ENCODE measurements around the gene CCNQ. TPM values are rescaled to one million over a fixed set of nuclear protein-coding genes. Genes with fewer than 3 reads are reported as not detected.

CCNQ gene
- total and polyA plus RNA-seq, 2 donors (not counting 1 experiment from before 2014, with no cell fraction given) = 31.8 to 66.0 TPM

- CTCF ChIA-PET = interaction anchor here (1.0 to 1.5 kb wide), 3 partner anchors 11 to 62 kb away, joined by 3 read pairs; partner anchors contain the start of gene DUSP9
- Mint-ChIP-seq H3K4me1 (peaks cover 4% of the 10 kb centered on the region), H3K27me3 (peaks cover 6% of the 10 kb centered on the region), H3K4me3 (no peak overlapping the region), H3K9me3 (ENCODE audit: insufficient read depth) (peaks cover 2% of the 10 kb centered on the region), H3K27ac (no peak overlapping the region)
- Histone ChIP-seq H3K4me1 (ENCODE audit: control insufficient read depth in 2 of 2, insufficient read depth in 2 of 2, low read length in 2 of 2) (no peaks in the 10 kb centered on the region), H3K9me3 (ENCODE audit: control extremely low read depth in 1 of 3, control insufficient read depth in 2 of 3, insufficient read depth in 1 of 3, low read length in 2 of 3) (no peaks in the 10 kb centered on the region), H3K4me2 (replicated peaks; ENCODE audit: low read depth, low read length, poor library complexity, severe bottlenecking) (no peak overlapping the region), H3K27me3 (replicated peaks in 1 of 4; ENCODE audit: control extremely low read depth in 1 of 4, control insufficient read depth in 3 of 4, insufficient read depth in 4 of 4, low read length in 3 of 4) (peaks cover 0 to 19% (median 0%) of the 10 kb centered on the region in 4 experiments), H3K79me2 (ENCODE audit: control insufficient read depth, insufficient read depth, low read length) (no peaks in the 10 kb centered on the region), H2AFZ (ENCODE audit: insufficient read depth, low read depth, low read length, poor library complexity, severe bottlenecking) (no peak overlapping the region), H4K20me1 (ENCODE audit: control insufficient read depth, insufficient read depth, low read length, poor library complexity, severe bottlenecking) (no peaks in the 10 kb centered on the region), H3K36me3 (replicated peaks in 1 of 2; ENCODE audit: control extremely low read depth in 1 of 2, control insufficient read depth in 1 of 2, extremely low read depth in 1 of 2, insufficient read depth in 2 of 2, low read length in 1 of 2) (no peaks in the 10 kb centered on the region), H3K27ac (ENCODE audit: low read length in 2 of 2) (no peak overlapping the region), H3K9ac (ENCODE audit: low read length) (no peak overlapping the region), H3K4me3 (ENCODE audit: control extremely low read depth in 1 of 5, extremely low read depth in 1 of 5, insufficient read depth in 1 of 5, low read depth in 2 of 5, low read length in 4 of 5) (no peak overlapping the region)
- intact Hi-C loops (cut with micrococcal nuclease) = no loop called here
- peak; percentile 62 for ATAC-seq (ENCODE audit: low read depth)
- peak; percentile 33 for DNase-seq
- 68% methylated on average over 7 of the region's 21 CpGs for WGBS (ENCODE audit: insufficient coverage)
- TF ChIP-seq, protein P1, sequence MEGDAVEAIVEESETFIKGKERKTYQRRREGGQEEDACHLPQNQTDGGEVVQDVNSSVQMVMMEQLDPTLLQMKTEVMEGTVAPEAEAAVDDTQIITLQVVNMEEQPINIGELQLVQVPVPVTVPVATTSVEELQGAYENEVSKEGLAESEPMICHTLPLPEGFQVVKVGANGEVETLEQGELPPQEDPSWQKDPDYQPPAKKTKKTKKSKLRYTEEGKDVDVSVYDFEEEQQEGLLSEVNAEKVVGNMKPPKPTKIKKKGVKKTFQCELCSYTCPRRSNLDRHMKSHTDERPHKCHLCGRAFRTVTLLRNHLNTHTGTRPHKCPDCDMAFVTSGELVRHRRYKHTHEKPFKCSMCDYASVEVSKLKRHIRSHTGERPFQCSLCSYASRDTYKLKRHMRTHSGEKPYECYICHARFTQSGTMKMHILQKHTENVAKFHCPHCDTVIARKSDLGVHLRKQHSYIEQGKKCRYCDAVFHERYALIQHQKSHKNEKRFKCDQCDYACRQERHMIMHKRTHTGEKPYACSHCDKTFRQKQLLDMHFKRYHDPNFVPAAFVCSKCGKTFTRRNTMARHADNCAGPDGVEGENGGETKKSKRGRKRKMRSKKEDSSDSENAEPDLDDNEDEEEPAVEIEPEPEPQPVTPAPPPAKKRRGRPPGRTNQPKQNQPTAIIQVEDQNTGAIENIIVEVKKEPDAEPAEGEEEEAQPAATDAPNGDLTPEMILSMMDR (IDR thresholded peaks at IDR 0.05) = no peak
- TF ChIP-seq EZH2 (IDR thresholded peaks at IDR 0.05; ENCODE audit: borderline replicate concordance, insufficient read depth, low read depth, low read length, poor library complexity, severe bottlenecking) = no peak
- POLR2A ChIA-PET = no interaction called here
Observed at GRCh38 chrX:153635788-153636668, 37.1 kb upstream of the CCNQ start.

- ChIA-PET CTCF (interaction anchor here (1.5 kb wide), 1 partner anchor 24 kb away, joined by 3 read pairs; no protein-coding TSS in a partner anchor), POLR2A (no interaction called here)
- peaks cover 2% of the 10 kb centered on the region for H3K4me1 Mint-ChIP-seq
- no peak overlapping the region for H3K4me3 Mint-ChIP-seq
- no peak overlapping the region for H3K9ac ChIP-seq (ENCODE audit: low read length)
- H3K79me2 ChIP-seq (ENCODE audit: control insufficient read depth, insufficient read depth, low read length) = no peaks in the 10 kb centered on the region
- H3K27ac Mint-ChIP-seq = no peak overlapping the region
- no peaks in the 10 kb centered on the region for H3K36me3 ChIP-seq (replicated peaks in 1 of 2; ENCODE audit: control extremely low read depth in 1 of 2, control insufficient read depth in 1 of 2, extremely low read depth in 1 of 2, insufficient read depth in 2 of 2, low read length in 1 of 2)
- DNase-seq (no peak), ATAC-seq (ENCODE audit: low read depth) (no peak)
- H3K9me3 Mint-ChIP-seq (ENCODE audit: insufficient read depth) = peaks cover 2% of the 10 kb centered on the region
- no peak overlapping the region for H3K4me3 ChIP-seq (ENCODE audit: control extremely low read depth in 1 of 5, extremely low read depth in 1 of 5, insufficient read depth in 1 of 5, low read depth in 2 of 5, low read length in 4 of 5)
- H4K20me1 ChIP-seq (ENCODE audit: control insufficient read depth, insufficient read depth, low read length, poor library complexity, severe bottlenecking) = no peaks in the 10 kb centered on the region
- peaks cover 4% of the 10 kb centered on the region for H3K27me3 Mint-ChIP-seq
- no peak overlapping the region for H3K27ac ChIP-seq (ENCODE audit: low read length in 2 of 2)
- H3K4me2 ChIP-seq (replicated peaks; ENCODE audit: low read depth, low read length, poor library complexity, severe bottlenecking) = no peak overlapping the region
- TF ChIP-seq, protein P1 (IDR thresholded peaks at IDR 0.05) = no peak
- TF ChIP-seq EZH2 (IDR thresholded peaks at IDR 0.05; ENCODE audit: borderline replicate concordance, insufficient read depth, low read depth, low read length, poor library complexity, severe bottlenecking) = no peak
- no peak overlapping the region for H2AFZ ChIP-seq (ENCODE audit: insufficient read depth, low read depth, low read length, poor library complexity, severe bottlenecking)
- intact Hi-C loops (cut with micrococcal nuclease) = no loop called here
- peaks cover 0 to 14% (median 0%) of the 10 kb centered on the region in 4 experiments for H3K27me3 ChIP-seq (replicated peaks in 1 of 4; ENCODE audit: control extremely low read depth in 1 of 4, control insufficient read depth in 3 of 4, insufficient read depth in 4 of 4, low read length in 3 of 4)
- no peaks in the 10 kb centered on the region for H3K9me3 ChIP-seq (ENCODE audit: control extremely low read depth in 1 of 3, control insufficient read depth in 2 of 3, insufficient read depth in 1 of 3, low read length in 2 of 3)
- WGBS (ENCODE audit: insufficient coverage) = 93% methylated on average over 5 of the region's 6 CpGs
- H3K4me1 ChIP-seq (ENCODE audit: control insufficient read depth in 2 of 2, insufficient read depth in 2 of 2, low read length in 2 of 2) = no peaks in the 10 kb centered on the region
Observed at GRCh38 chrX:153635388-153635787, 36.4 kb upstream of the CCNQ start.
